ENCODE measurements around the gene GCC2.
"Not testable (repeated sequence)": the region's sequence is repeated elsewhere in the genome, so short reads cannot be mapped to it uniquely, and the experiment has no call there.

Gene GCC2

DNA sequence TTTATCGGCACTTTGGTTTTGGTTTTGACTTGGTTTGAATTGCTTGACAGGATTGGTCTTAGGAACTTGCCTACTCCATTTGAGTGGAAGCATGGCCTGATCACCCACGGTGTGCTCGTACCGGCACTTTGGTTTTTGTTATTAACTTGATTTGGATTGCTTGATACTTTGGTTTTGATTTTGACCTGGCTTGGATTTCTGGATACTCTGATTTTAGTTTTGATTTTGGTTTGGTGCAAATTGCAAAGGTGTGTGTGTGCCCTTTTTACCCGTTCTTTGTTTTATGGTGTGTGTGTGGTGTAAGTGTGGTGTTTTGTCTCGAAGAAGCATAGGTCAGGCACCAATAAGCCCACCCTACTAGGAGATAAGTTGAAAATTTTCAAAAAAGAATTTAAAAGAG, 75.7 kb downstream of the GCC2 start:
- DNase-seq (ENCODE audit: low read depth in 3 of 3): not testable (repeated sequence)

DNA sequence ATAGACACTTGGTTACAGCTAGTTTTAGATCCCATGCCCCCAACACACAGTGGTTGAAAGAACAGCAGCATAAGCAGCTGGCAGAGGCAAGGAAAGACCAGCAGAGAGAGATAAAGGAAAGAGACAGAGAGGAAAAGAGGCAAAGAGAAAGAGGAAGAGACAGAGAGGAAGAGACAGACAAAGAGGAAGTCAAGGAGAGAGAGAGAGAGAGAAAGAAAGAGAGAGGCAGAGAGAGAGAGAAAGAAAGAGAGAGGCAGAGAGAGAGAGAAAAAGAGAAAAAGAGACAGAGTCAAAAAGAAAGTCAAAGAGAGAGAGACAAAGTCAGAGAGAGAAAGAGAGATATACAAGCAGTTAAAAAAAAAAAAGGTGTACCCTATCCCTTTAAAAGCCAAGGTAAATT, 76.3 kb downstream of the GCC2 start:
- DNase-seq (ENCODE audit: low read depth in 3 of 3): not testable (repeated sequence)

DNA sequence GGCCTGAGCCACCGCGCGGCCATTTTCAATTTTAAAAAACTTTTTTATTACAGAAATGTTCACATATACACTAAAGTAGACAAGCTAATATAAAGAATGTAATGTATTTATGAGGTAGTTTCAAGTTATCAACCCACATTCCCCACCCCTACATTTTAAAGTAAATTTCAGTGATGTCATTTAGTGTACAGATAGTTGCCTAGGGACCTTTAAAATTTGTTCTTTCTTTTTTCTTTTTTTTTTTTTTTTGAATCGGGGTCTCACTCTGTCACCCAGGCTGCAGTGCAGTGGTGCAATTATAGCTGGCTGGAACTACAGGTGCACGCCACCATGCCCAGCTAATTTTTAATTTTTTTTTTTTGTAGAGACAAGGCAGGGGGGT, 82.7 kb downstream of the GCC2 start:
- DNase-seq (ENCODE audit: low read depth in 3 of 3): no peak

DNA sequence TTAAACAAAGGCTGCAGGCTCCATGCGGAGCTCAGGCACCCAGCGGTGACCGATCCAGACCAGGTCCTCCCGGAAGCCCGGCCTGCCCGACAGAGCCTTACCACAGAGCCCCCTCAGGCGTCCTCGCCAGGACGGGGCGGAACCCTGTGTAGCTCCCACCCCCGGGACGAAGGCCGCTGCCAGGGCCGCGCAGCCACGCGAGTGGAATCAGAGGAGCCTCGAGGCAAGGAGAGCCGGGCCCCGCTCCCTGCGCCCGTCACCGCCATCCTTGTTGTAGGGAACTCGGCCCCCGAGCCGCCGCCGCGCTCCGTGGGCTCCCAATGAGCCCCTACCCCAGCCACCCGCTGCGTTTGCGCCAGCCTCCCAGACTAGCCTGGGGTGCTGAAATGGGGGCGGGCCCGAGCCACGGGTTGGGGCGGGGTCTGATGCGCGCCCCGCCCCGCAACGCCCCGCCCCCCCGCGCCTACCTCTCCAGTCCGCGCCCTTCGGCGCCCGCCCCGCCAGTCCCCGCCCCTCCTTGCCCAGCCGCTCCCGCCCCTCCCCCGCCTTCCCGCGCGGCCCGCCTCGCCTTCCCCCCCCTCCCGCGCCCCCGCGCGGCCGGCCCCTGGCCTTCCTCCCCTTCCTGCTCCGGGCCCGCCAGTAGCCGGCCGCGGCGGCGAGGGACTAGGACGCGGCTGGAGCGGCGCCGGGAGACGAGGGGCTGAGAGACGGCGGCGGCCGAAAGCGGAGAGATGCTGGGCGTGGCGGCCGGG, 85.0 kb downstream of the GCC2 start, which contains the start of gene LIMS1:
LIMS1 (plus strand) TSS at position 639 of the 752 bp plus-strand sequence; CDS start at position 732, 93 bp downstream.
- DNase-seq (ENCODE audit: low read depth in 3 of 3): peak; percentile 77 to 86 (median 79)

DNA sequence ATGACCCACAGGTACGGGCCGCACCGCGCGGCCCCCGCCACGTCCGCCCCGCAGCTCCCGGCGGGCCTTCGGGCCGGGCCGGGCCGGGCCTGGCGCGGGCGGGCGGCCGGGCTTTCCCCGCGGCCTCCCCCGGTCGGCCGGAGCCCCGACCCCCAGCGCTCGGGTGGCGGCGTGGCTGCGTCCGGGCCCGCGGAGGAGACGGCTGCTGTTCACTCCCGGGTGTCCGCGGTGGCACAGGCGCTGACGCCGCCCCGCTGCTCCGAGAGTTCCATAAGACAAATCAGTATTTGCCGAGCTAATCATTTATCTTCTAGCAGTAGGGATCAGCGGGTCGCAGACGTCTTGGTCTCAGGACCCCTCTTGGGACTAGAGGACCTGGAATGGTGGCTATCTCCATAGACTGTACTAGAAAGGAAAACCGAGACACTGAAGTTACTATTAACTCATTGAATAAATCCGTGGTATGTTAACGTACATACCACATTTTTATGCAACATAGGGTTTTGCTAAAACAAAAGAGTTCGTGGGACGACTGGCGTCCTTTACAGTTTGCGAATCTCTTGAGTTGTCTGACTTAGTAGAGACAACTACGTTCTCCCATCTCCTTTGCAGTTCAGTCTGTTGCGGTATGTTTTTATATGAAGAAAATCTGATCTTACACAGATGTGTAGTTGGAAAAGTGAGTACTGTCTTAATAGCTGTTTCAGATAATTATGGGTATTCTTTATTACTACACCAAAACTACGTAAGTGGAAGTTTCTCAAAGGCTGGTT, 85.8 kb downstream of the GCC2 start:
- peak in 2 of 3 experiments; percentile 0 to 36 for DNase-seq (ENCODE audit: low read depth in 3 of 3)

DNA sequence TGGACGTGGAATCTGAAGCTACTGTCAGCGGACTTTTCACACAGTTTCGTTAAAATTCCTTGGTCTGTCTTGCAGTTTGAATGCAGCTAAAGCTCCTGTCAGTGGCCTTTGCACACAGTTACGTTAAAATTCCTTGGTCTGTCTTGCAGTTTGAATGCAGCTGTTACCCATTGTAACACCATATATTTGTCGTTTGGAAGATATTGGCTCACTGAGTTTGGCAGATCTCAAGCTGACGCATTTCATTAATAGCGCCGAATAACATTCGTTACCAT, 86.3 kb downstream of the GCC2 start:
- DNase-seq (ENCODE audit: low read depth in 3 of 3): no peak

DNA sequence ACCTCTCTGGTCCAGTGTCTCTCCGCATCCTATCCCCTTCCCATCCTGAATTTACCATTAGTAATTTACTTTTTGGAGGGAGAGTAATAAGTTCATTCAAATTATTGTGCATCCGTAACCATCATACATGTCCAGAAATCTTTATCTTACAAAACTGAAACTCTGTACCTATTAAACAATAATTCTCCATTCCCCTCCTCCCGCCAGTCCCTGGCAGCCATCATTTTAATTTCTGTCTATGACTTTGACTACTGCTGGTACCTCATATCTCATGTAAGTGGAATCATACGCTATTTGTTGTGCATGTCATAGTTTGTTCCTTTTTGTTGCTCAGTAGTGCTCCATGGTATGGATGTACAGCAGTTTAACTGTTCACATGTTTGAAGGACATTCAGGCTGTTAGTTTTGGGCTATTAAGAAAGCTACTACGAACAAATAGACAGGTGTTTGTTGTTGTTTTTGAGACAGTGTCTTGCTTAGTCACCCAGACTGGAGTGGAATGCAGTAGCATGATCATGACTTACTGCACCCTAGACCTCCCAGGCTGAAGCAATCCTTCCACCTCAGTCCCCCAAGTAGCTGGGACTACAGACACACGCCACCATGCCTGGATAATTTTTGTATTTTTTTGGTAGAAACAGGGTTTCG, 87.3 kb downstream of the GCC2 start:
- DNase-seq (ENCODE audit: low read depth in 3 of 3): no peak

DNA sequence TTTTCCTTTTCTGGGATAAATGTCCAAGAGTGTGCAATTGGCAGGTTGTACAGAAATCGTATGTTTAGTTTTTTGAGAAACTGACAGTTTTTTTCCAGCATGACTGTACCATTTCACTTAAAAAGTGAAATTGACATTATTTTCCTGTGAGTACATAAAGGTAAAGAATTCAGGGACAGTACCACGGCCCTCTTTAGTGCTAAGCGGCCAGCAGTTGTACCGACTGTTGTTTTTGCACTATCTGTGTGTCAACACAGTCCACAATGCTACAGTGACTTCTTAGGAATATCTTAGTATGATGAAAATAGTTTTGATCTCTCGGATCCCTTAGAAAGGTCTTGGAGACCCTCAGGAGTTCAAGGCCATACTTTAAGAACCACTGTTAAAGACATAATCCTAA, 87.9 kb downstream of the GCC2 start:
- DNase-seq (ENCODE audit: low read depth in 3 of 3): no peak

DNA sequence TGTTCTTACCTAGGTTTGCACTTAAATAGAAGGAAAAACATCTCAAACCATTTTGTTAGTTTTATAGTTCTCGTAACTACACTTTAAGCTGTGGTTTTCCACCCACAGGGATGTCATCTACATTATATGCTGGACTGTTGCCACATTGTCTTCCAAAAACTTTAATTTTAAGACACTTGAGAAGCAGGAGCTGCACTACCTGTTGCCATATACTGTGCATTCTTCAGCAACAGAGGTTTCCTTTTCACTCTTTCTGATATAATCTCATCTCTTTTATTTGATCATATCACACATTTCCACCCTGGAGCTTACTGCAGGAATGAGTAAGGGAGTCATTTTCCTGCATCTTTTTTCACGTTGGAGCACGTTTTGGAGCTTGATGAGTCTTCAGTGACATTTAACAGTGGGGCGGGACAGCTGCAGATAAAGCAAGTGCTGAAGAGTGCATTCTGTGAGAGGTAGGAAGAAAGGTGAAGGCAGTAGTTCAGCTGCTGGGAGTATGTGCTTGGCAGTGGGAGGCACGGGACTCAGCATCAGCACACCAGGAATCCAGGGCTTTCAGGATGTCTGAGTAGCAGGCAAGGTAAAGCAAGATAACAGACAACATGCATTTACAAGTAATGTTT, 89.1 kb downstream of the GCC2 start:
- no peak for DNase-seq (ENCODE audit: low read depth in 3 of 3)

DNA sequence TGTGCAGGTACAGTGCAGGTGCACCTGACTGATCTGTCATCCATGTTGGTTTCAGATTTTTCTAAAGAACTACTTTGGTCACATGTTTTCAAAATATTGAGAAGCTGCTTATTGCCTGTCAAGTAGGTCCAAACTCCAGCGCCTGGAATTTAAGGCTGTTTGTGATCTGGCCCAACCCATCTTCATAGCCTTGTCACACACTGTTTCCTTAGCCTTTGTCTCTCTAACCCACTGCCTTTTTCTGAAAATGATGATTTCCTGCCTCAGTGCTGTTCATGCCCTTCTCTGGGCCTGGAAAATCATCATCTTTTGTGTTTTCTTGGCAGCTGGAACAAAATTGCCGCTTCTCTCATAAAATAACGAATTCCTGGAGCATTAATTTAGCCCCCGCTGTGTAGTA, 92.4 kb downstream of the GCC2 start:
- no peak for DNase-seq (ENCODE audit: low read depth in 3 of 3)

DNA sequence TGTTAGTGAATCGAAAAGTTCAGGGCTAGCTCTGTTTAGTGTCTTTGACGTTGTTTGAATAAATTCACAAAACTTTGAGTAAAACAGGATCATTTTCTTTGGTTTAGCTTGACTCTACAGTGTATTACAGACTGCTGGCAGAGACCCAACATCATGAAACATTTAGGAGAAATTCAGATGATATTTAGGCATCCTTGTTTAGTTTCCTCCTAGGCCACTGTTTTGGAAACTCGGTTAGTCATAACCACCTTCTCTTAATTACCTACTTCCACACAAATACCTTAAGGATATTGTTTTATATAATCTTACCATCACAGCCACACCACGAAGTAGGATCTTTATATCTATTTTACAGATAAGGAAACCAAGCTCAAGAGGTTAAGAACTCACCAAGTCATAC, 93.1 kb downstream of the GCC2 start:
- no peak for DNase-seq (ENCODE audit: low read depth in 3 of 3)

DNA sequence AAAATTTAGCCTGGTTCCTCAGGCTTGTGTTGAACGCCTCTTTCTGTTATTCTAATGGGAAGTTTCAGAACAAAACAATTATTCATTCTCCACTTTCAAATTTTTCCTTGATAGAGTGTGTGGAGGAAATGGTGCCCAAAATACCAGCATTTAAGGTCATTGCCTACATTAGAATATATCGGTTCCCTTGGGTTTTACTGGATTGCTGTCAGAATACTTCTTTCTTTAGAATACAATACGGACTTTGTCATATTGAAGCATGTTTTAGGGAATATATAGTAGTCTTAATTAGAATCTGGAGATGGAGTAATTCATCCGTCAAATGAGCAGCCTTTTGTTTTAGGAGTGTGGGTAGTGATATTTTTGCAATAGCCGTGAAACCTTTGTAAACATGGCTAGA, 98.6 kb downstream of the GCC2 start:
- no peak for DNase-seq (ENCODE audit: low read depth in 3 of 3)

DNA sequence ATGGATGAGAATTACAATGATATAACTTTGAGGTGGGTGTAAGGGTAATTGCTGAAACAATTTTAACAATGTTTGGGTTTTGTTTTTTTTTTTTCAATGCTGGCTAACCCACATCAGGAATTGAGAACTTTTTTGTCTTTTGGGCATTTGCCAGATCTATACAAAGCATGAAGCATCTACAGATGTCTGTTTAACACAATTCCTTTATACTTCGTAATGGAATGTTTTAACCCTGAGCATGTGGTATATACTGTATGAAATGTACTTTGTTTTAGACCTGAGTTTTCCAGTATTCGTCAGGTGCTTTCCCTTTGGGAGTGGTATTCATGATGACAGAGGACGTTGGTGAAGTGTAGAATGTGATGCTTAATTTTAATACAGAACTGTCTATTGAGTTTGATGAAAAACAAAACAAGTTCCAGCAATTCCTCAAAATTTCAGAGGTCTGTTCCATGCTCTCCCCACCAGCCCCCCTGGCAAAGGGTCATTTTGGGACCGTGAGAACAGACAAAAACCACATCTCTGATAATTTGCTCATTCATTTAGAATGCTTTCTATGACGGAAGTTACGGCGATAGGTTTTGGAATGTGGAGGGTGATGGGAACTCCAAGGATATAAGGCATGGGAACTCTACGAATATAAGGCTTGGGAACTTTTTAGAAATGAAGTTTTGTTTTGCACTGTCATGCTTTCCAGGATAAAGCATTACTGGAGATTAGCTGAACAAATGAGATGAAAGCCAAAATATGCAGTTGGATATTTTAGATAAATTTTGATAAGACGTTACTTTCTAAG, 99.4 kb downstream of the GCC2 start:
- DNase-seq (ENCODE audit: low read depth in 3 of 3): no peak

DNA sequence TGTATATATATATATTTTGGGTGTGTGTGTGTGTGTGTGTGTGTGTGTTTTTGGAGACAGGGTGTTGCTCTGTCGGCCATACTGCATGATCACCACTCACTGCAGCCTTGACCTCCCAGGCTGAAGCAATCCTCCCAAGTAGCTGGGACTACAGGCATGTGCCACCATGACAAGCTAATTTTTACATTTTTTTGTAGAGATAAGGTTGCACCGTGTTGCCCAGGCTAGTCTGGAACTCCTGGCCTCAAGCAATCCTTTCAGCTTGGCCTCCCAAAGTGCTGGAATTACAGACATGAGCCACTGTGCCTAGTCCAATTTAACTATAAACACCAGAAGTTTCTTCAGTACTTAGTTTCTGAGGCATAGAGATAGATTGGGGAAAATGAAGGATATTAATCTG, 103.6 kb downstream of the GCC2 start:
- DNase-seq (ENCODE audit: low read depth in 3 of 3): no peak

DNA sequence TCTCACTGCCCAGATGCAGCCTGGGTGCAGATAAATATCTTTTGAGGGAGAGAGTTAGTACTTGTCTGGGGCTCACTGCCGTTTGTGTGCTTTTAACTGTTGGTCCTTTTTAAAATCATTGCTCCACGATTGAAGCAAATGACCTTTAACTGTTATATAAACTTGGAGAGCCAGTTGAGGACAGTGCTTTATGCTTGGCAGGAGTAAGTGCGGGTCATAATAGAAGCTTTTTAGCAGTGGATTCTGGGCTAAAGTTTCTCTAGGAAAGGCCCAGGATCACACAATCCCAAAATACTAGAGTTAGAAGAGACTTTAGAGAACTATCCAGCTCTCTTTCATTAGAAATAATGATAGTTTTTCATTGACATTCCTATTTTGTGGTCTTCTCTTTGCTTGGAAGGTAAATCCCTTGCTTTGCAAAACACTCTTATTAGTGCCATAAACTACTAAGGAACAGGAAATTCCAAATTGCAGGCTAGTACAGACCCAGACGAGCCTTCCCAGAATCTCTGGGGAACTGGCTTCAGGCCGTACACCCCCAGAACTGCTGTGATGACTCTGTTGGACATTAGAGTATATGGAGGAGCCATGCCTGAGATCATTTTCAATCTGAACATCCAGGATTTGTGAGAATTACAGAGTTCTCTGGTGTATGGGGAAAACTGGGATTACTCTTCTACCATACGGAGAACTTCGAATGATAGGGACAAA, 104.4 kb downstream of the GCC2 start:
- no peak for DNase-seq (ENCODE audit: low read depth in 3 of 3)

DNA sequence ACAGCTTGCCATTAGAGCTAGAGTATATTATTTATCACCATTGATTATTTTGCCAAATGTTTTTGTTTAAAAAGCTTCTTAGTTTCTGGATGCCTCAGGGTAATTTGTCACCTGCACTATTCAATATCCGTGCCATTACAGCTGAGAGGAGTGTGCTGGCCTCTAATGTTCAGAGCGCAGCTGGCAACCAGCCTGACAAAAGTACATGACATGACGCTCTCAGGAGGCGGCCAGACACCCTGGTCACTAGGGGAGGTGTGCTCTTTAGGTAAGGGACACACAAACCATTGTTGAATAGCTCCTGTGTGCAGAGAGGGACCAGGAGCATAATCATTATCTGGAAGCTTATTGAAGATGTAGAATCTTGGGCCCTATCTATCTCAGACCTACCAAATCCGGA, 105.5 kb downstream of the GCC2 start:
- no peak for DNase-seq (ENCODE audit: low read depth in 3 of 3)

DNA sequence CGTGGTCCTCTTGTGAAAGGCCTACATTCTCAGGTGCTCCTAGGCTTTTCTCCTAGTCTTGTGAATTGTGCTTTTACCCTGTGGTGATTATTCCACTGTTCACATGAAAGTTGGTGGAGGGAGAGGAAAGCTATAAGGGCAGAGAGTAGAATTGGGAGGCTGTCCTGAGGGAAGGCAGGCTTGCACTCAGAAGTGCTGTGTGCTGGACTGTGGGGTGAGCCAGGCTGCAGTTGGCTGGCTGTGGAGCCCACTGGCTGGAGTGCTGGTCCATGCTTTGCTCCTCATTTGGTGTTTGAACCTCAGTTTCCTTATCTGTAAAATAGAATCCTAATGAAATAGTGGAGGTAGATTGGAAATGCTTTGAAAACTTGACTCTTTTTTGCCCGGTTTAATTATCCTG, 106.6 kb downstream of the GCC2 start:
- DNase-seq (ENCODE audit: low read depth in 3 of 3): no peak

DNA sequence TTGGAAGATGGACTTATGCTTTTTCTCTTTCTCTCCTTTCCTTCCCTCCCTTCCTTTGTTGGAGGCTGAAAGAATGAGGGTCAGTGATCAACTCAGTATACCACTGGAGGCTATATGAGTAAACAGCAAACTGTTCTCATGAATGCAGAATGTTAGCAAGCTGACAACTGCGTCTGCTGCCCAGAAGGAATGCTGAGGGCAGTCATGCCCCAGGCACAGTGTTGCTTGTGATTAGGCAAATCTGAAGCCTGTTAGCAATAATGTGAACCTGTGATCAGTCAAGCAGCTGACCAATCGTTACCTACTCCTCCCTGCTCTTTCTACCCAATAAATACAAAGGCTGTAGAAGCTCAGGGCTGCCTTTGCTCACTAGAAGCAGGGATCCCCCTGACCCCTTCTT, 107.6 kb downstream of the GCC2 start:
- not testable (repeated sequence) for DNase-seq (ENCODE audit: low read depth in 3 of 3)

All from stimulated activated CD4-positive, alpha-beta T cell treated with anti-CD3 and anti-CD28 coated beads, TNF-alpha, amount 100 ng/mL, for 4 hours (primary cell).